Psoas muscle (tissue), 8 donors: ENCODE data around the gene VEPH1. TPM values are rescaled to one million over a fixed set of nuclear protein-coding genes. Genes with fewer than 3 reads are reported as not detected.

Experiments
- ATAC-seq, 4 donors: fragments of 200-7000 bp; cut with Tn5 transposase; one replicate each; pipeline ENCODE4 v1.9.1; 2020; ENCODE audit warnings: moderate library complexity in 3 of 4, mild to moderate bottlenecking in 2 of 4
- DNase-seq, 2 donors: peaks; one replicate each; pipeline ENCODE4 v3.0.0-alpha.2; 2020
- H3K27ac ChIP-seq: fragments of 200-600 bp; one replicate; pipeline ENCODE4 v1.8.0; 2022
- H3K27me3 ChIP-seq, 3 donors: fragments of 200-600 bp in 1 of 3; one replicate each; pipeline versions ENCODE4 v1.6.1 to v1.8.0; 2013 to 2022; ENCODE audit warnings: low read length in 2 of 3, mild to moderate bottlenecking in 2 of 3, moderate library complexity in 1 of 3; ENCODE audit not compliant: insufficient read depth in 3 of 3
- H3K36me3 ChIP-seq, 2 donors: fragments of 200-600 bp in 1 of 2; one replicate each; pipeline versions ENCODE4 v1.6.1 to v1.8.0; 2013 to 2022; ENCODE audit warnings: low read depth in 1 of 2, mild to moderate bottlenecking in 1 of 2, moderate library complexity in 1 of 2; ENCODE audit not compliant: insufficient read depth in 1 of 2
- H3K4me1 ChIP-seq: fragments of 200-600 bp; one replicate; pipeline ENCODE4 v1.8.0; 2022
- H3K4me3 ChIP-seq: fragments of 200-600 bp; one replicate; pipeline ENCODE4 v1.8.0; 2022; ENCODE audit warnings: mild to moderate bottlenecking
- H3K9me3 ChIP-seq: fragments of 200-600 bp; one replicate; pipeline ENCODE4 v1.8.0; 2022
- WGBS, 3 donors: extraction: QIAGEN DNeasy Blood & Tissue Kit; methylation state at CpG; one replicate each; pipeline versions ENCODE4 v1.1.6 to v1.1.7; 2013; 5-methylcytosine and 5-hydroxymethylcytosine counted together
- intact Hi-C, 2 donors: fragments of 100-400 bp; cut with DNase I; formaldehyde crosslinking; loops; one replicate each; pipeline versions ENCODE4 v1.11.0 to v1.14.2; 2022
- polyA plus RNA-seq, 3 donors: library from polyadenylated mRNA; stranded (reverse); fragments of 200-250 nt; gene quantifications; one replicate each; pipeline ENCODE4 v1.2.3, GENCODE V29; 2013
- total RNA-seq, 4 donors: library from RNA; stranded (reverse); fragmentation: NEBNext Ultra II Directional in 2 of 4; extraction: Animal tissue kit (Norgen Biotek cat#: 25700) in 2 of 4; gene quantifications; one replicate each; pipeline versions ENCODE4 v1.2.1 to v1.2.4, GENCODE V29; 2021 to 2023
- TF ChIP-seq, protein P1 (sequence below): fragments of 200-600 bp; IDR thresholded peaks from one replicate; pipeline ENCODE4 v1.8.0; 2022; ENCODE audit warnings: antibody characterized with exemption
- donor health status: healthy with polysubstance abuse.
- donor health status: DM: no; HTN: no; CAD: no; lungs with moderate emphysema.
- donor health status: Bipolar disorder and iron deficiency.
- donor health status: healthy.
- donor health status: DM: yes; HTN: yes; CAD: no.
- donor health status: DM: no; HTN: no; CAD: no.
- donor health status: DM: no; HTN: no; CAD: no.
- donor health status: DM: yes; HTN: yes; CAD: no.

Gene VEPH1
- total and polyA plus RNA-seq, 7 donors = 0.14 to 0.34 (median 0.25) TPM; not detected in 2

DNA sequence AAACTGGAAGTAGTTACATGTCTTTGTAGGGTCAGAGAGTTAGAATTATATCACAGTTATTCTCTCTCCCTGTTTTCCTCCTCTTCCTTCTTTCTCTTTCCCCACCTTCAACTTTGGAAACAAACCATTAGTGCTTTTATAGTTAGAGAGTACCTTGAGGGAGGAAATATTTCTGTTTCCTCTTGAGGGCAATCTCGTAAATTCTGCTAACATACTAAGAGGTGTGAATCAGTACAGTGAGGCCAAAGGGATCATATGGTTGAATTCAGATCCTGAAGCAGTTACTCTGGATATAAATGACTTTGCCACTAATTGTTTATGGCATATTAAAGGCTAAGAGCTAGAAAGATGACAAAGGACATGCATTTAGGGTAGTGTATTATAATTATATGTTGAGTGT, 283.0 kb downstream of the VEPH1 start:
- Histone ChIP-seq H3K4me3 (no peak overlapping the region), H3K27me3 (peaks cover 0 to 2% (median 0%) of the 10 kb centered on the region in 3 donors), H3K27ac (no peak overlapping the region), H3K9me3 (no peaks in the 10 kb centered on the region), H3K36me3 (no peaks in the 10 kb centered on the region), H3K4me1 (no peaks in the 10 kb centered on the region)
- WGBS, 3 donors = 31 to 66% (median 62%) methylated on average over 1 of the region's 1 CpG
- TF ChIP-seq, protein P1, sequence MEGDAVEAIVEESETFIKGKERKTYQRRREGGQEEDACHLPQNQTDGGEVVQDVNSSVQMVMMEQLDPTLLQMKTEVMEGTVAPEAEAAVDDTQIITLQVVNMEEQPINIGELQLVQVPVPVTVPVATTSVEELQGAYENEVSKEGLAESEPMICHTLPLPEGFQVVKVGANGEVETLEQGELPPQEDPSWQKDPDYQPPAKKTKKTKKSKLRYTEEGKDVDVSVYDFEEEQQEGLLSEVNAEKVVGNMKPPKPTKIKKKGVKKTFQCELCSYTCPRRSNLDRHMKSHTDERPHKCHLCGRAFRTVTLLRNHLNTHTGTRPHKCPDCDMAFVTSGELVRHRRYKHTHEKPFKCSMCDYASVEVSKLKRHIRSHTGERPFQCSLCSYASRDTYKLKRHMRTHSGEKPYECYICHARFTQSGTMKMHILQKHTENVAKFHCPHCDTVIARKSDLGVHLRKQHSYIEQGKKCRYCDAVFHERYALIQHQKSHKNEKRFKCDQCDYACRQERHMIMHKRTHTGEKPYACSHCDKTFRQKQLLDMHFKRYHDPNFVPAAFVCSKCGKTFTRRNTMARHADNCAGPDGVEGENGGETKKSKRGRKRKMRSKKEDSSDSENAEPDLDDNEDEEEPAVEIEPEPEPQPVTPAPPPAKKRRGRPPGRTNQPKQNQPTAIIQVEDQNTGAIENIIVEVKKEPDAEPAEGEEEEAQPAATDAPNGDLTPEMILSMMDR = no peak
- no peak for DNase-seq
- ATAC-seq = no peak
- intact Hi-C loops = no loop called here

DNA sequence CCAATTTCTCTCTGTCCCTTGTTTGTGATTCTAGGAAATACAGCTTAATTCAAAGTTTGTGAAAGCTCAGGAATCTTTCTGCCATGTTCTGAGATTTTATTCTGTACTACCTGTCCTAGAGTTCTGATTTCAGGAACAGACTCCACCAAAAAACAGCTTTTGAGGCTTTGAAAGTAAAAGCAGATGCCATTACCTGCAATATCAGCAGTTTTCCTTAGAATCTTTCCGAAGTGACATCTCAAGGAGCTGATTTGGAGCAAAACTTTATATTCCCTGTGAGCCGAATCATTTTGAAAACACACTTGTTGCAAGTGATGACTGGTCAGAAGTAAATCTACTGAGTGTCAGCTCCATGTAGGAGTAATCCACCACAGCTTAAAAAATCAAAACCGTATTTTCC, 284.0 kb downstream of the VEPH1 start:
- WGBS, 3 donors = 78 to 84% (median 79%) methylated on average over 3 of the region's 3 CpGs
- Histone ChIP-seq H3K4me3 (no peak overlapping the region), H3K9me3 (no peaks in the 10 kb centered on the region), H3K27ac (no peak overlapping the region), H3K4me1 (no peaks in the 10 kb centered on the region), H3K27me3 (peaks cover 0 to 2% (median 0%) of the 10 kb centered on the region in 3 donors), H3K36me3 (no peaks in the 10 kb centered on the region)
- intact Hi-C loops = no loop called here
- TF ChIP-seq, protein P1 = no peak
- DNase-seq (no peak), ATAC-seq (no peak)

Other genes starting within 250 kb of the VEPH1 start
- gene PTX3, start 66.6 kb downstream of the VEPH1 start, total RNA-seq = 10 to 100 TPM in 2 of 4 donors, under 1 TPM in 2; 0.19 to 21.8 (median 8.0) TPM
- 10 to 100 TPM in 1 of 3 donors, under 1 TPM in 2; 0.22 to 13.2 (median 0.58) TPM for gene PTX3, start 66.6 kb downstream of the VEPH1 start, polyA plus RNA-seq